Measurements from ENCODE around the gene FOXP1. TPM values are rescaled to one million over a fixed set of nuclear protein-coding genes. Genes with fewer than 3 reads are reported as not detected.

Gene FOXP1
- total RNA-seq, 1 donor from 2014 or later, result 31.1 TPM

GRCh38 chr3:71450162-71450561, 133.4 kb downstream of the FOXP1 start:
- TF ChIP-seq CTCF (IDR thresholded peaks at IDR 0.05; ENCODE audit: partially characterized antibody, unreplicated experiment), result no peak
- Mint-ChIP-seq H3K4me3 (ENCODE audit: unreplicated experiment) (no peak overlapping the region), H3K36me3 (ENCODE audit: unreplicated experiment) (no peaks in the 10 kb centered on the region), H3K9me3 (ENCODE audit: unreplicated experiment) (no peaks in the 10 kb centered on the region), H3K27ac (ENCODE audit: unreplicated experiment) (no peak overlapping the region), H3K27me3 (ENCODE audit: unreplicated experiment) (peaks cover 2% of the 10 kb centered on the region), H3K4me1 (ENCODE audit: low read depth, unreplicated experiment) (peaks cover 6% of the 10 kb centered on the region)
- DNase-seq, result no peak

- H3K27ac Mint-ChIP-seq (ENCODE audit: unreplicated experiment), result no peak overlapping the region
- no peaks in the 10 kb centered on the region for H3K36me3 Mint-ChIP-seq (ENCODE audit: unreplicated experiment)
- no peak for DNase-seq
- TF ChIP-seq CTCF (IDR thresholded peaks at IDR 0.05; ENCODE audit: partially characterized antibody, unreplicated experiment), result no peak
- peaks cover 4% of the 10 kb centered on the region for H3K27me3 Mint-ChIP-seq (ENCODE audit: unreplicated experiment)
- H3K4me1 Mint-ChIP-seq (ENCODE audit: low read depth, unreplicated experiment), result peaks cover 3% of the 10 kb centered on the region
- no peaks in the 10 kb centered on the region for H3K9me3 Mint-ChIP-seq (ENCODE audit: unreplicated experiment)
- no peak overlapping the region for H3K4me3 Mint-ChIP-seq (ENCODE audit: unreplicated experiment)
These were observed 135.7 kb downstream of the FOXP1 start for GRCh38 chr3:71447803-71448202.

GRCh38 chr3:71447197-71447596, 136.3 kb downstream of the FOXP1 start:
- DNase-seq, result no peak
- H3K9me3 Mint-ChIP-seq (ENCODE audit: unreplicated experiment), result no peaks in the 10 kb centered on the region
- H3K27ac Mint-ChIP-seq (ENCODE audit: unreplicated experiment), result no peak overlapping the region
- no peak for TF ChIP-seq CTCF (IDR thresholded peaks at IDR 0.05; ENCODE audit: partially characterized antibody, unreplicated experiment)
- no peak overlapping the region for H3K4me3 Mint-ChIP-seq (ENCODE audit: unreplicated experiment)
- H3K27me3 Mint-ChIP-seq (ENCODE audit: unreplicated experiment), result peaks cover 4% of the 10 kb centered on the region
- H3K36me3 Mint-ChIP-seq (ENCODE audit: unreplicated experiment), result no peaks in the 10 kb centered on the region
- H3K4me1 Mint-ChIP-seq (ENCODE audit: low read depth, unreplicated experiment), result no peaks in the 10 kb centered on the region

GRCh38 chr3:71446734-71447133, 136.8 kb downstream of the FOXP1 start:
- TF ChIP-seq CTCF (IDR thresholded peaks at IDR 0.05; ENCODE audit: partially characterized antibody, unreplicated experiment), result no peak
- Mint-ChIP-seq H3K9me3 (ENCODE audit: unreplicated experiment) (no peaks in the 10 kb centered on the region), H3K36me3 (ENCODE audit: unreplicated experiment) (no peaks in the 10 kb centered on the region), H3K27me3 (ENCODE audit: unreplicated experiment) (peaks cover 7% of the 10 kb centered on the region), H3K4me3 (ENCODE audit: unreplicated experiment) (no peak overlapping the region), H3K4me1 (ENCODE audit: low read depth, unreplicated experiment) (no peaks in the 10 kb centered on the region), H3K27ac (ENCODE audit: unreplicated experiment) (no peak overlapping the region)
- DNase-seq, result no peak

GRCh38 chr3:71446260-71446659, 137.3 kb downstream of the FOXP1 start:
- H3K27me3 Mint-ChIP-seq (ENCODE audit: unreplicated experiment), result peaks cover 7% of the 10 kb centered on the region
- H3K27ac Mint-ChIP-seq (ENCODE audit: unreplicated experiment), result no peak overlapping the region
- no peak overlapping the region for H3K4me3 Mint-ChIP-seq (ENCODE audit: unreplicated experiment)
- DNase-seq, result no peak
- no peaks in the 10 kb centered on the region for H3K36me3 Mint-ChIP-seq (ENCODE audit: unreplicated experiment)
- H3K9me3 Mint-ChIP-seq (ENCODE audit: unreplicated experiment), result no peaks in the 10 kb centered on the region
- TF ChIP-seq CTCF (IDR thresholded peaks at IDR 0.05; ENCODE audit: partially characterized antibody, unreplicated experiment), result no peak
- no peaks in the 10 kb centered on the region for H3K4me1 Mint-ChIP-seq (ENCODE audit: low read depth, unreplicated experiment)

All from glutamatergic neuron (in vitro differentiated cells).